Left ventricle myocardium inferior (tissue), 1 donor: ENCODE measurements around the gene CYP4F22. TPM values are rescaled to one million over a fixed set of nuclear protein-coding genes. Genes with fewer than 3 reads are reported as not detected.

ENCODE experiments used
- DNase-seq: peaks from one replicate; pipeline ENCODE4 v3.0.0-alpha.2; 2020
- H3K27ac ChIP-seq: fragments of 200-600 bp; replicated peaks from 2 replicates; pipeline ENCODE4 v1.8.0; 2021
- H3K27me3 ChIP-seq: fragments of 200-600 bp; 2 replicates; pipeline ENCODE4 v1.8.0; 2021; ENCODE audit warnings: low read depth
- H3K36me3 ChIP-seq: fragments of 200-600 bp; 2 replicates; pipeline ENCODE4 v1.8.0; 2021
- H3K4me1 ChIP-seq: fragments of 200-600 bp; 2 replicates; pipeline ENCODE4 v1.8.0; 2021
- H3K4me3 ChIP-seq: fragments of 200-600 bp; 2 replicates; pipeline ENCODE4 v1.8.0; 2021; ENCODE audit warnings: mild to moderate bottlenecking, moderate library complexity
- H3K9me3 ChIP-seq: fragments of 200-600 bp; replicated peaks from 2 replicates; pipeline ENCODE4 v1.8.0; 2021
- CTCF ChIP-seq: fragments of 200-600 bp; IDR thresholded peaks from 2 replicates; pipeline ENCODE4 v1.8.0; 2021; ENCODE audit warnings: antibody characterized with exemption, mild to moderate bottlenecking, borderline replicate concordance
- intact Hi-C: fragments of 100-400 bp; cut with micrococcal nuclease; formaldehyde crosslinking; loops from one replicate; pipeline ENCODE4 v1.11.0; 2022
- long read RNA-seq: library from polyadenylated mRNA; unstranded; transcript quantifications from one replicate; pipeline ENCODE4 v2.0.0, GENCODE V29; 2021
- total RNA-seq: library from RNA; stranded (reverse); fragmentation: NEBNext Ultra II Directional; extraction: Animal tissue kit (Norgen Biotek cat#: 25700); gene quantifications from one replicate; pipeline ENCODE4 v1.2.1, GENCODE V29; 2021
- donor health status: DM: no; HTN: yes; CAD: no; lungs with severe emphysema.

CYP4F22 gene
- total RNA-seq = not detected
- long read RNA-seq = 0 reads

GRCh38 chr19:15508035-15508710 is at the start of gene CYP4F22:
TSS of gene CYP4F22 (plus strand) at chr19:15508525. CDS start at chr19:15525337, 16,812 bp downstream.
- intact Hi-C loops = no loop called here
- Histone ChIP-seq H3K27ac (no peak within 1 kb of the TSS), H3K27me3 (peaks cover 95% of the 10 kb centered on the region), H3K9me3 (no peaks in the 10 kb centered on the region), H3K4me1 (peaks cover 8% of the 10 kb centered on the region), H3K4me3 (peak within 1 kb of the TSS; percentile 43), H3K36me3 (no peaks in the 10 kb centered on the region)
- no peak for TF ChIP-seq CTCF
- DNase-seq = no peak

GRCh38 chr19:15461694-15462093 is 46.6 kb upstream of the CYP4F22 start:
- Histone ChIP-seq H3K4me3 (no peak overlapping the region), H3K9me3 (no peaks in the 10 kb centered on the region), H3K27me3 (peaks cover 89% of the 10 kb centered on the region), H3K36me3 (no peaks in the 10 kb centered on the region), H3K4me1 (peaks cover 13% of the 10 kb centered on the region), H3K27ac (no peak overlapping the region)
- DNase-seq = no peak
- intact Hi-C loops = no loop called here
- no peak for TF ChIP-seq CTCF

GRCh38 chr19:15463861-15464371 is 44.4 kb upstream of the CYP4F22 start:
- no peak for DNase-seq
- no peak for TF ChIP-seq CTCF
- H3K27me3 ChIP-seq = peaks cover 86% of the 10 kb centered on the region
- intact Hi-C loops = no loop called here
- H3K36me3 ChIP-seq = no peaks in the 10 kb centered on the region
- H3K4me1 ChIP-seq = no peaks in the 10 kb centered on the region
- no peak overlapping the region for H3K27ac ChIP-seq
- H3K9me3 ChIP-seq = no peaks in the 10 kb centered on the region
- H3K4me3 ChIP-seq = peak overlapping the region; percentile 51

- H3K36me3 ChIP-seq = no peaks in the 10 kb centered on the region
- DNase-seq = no peak
- TF ChIP-seq CTCF = no peak
- intact Hi-C loops = no loop called here
- peaks cover 88% of the 10 kb centered on the region for H3K27me3 ChIP-seq
- H3K27ac ChIP-seq = no peak within 1 kb of the TSS
- peak within 1 kb of the TSS; percentile 51 for H3K4me3 ChIP-seq
- H3K4me1 ChIP-seq = peaks cover 5% of the 10 kb centered on the region
- H3K9me3 ChIP-seq = no peaks in the 10 kb centered on the region
Observed at GRCh38 chr19:15464394-15465385, 43.6 kb upstream of the CYP4F22 start, which contains the start of gene RASAL3. TSS of gene RASAL3 (minus strand) at chr19:15464544. CDS start at chr19:15464358, 186 bp downstream.
